Colonic mucosa (tissue), 4 donors: Measurements from ENCODE around the gene WSB2. TPM values are rescaled to one million over a fixed set of nuclear protein-coding genes. Genes with fewer than 3 reads are reported as not detected.

Experiments used
- DNase-seq: peaks from one replicate; pipeline ENCODE4 v3.0.0-alpha.2; 2020
- H3K27ac ChIP-seq: fragments of 200-600 bp; one replicate; pipeline ENCODE4 v1.8.0; 2021
- H3K27me3 ChIP-seq: fragments of 200-600 bp; one replicate; pipeline ENCODE4 v1.8.0; 2021
- H3K36me3 ChIP-seq: fragments of 200-600 bp; one replicate; pipeline ENCODE4 v1.8.0; 2021
- H3K4me1 ChIP-seq: fragments of 200-600 bp; one replicate; pipeline ENCODE4 v1.8.0; 2021; ENCODE audit warnings: mild to moderate bottlenecking
- H3K4me3 ChIP-seq: fragments of 200-600 bp; one replicate; pipeline ENCODE4 v1.8.0; 2021
- H3K9ac ChIP-seq, 2 donors: one replicate each; pipeline ENCODE4 v1.7.0; 2013; ENCODE audit warnings: control low read depth in 2 of 2, low read depth in 2 of 2, low read length in 2 of 2
- H3K9me3 ChIP-seq: fragments of 200-600 bp; one replicate; pipeline ENCODE4 v1.8.0; 2021
- intact Hi-C: fragments of 100-400 bp; cut with DNase I; formaldehyde crosslinking; loops from one replicate; pipeline ENCODE4 v1.14.1; 2022
- total RNA-seq, 2 donors: library from RNA; stranded (reverse); fragmentation: NEBNext Ultra II Directional in 1 of 2; extraction: Animal tissue kit (Norgen Biotek cat#: 25700) in 1 of 2; gene quantifications; one replicate each; pipeline ENCODE4 v1.2.1, GENCODE V29; 2021
- TF ChIP-seq, protein P1 (sequence below): fragments of 200-600 bp; IDR thresholded peaks from one replicate; pipeline ENCODE4 v1.8.0; 2022; ENCODE audit warnings: antibody characterized with exemption, mild to moderate bottlenecking
- donor health status: healthy.
- donor health status: DM: no; HTN: no; CAD: no.
- donor health status: DM: no; HTN: no; CAD: no.

The WSB2 gene
- total RNA-seq, 2 donors from 2014 or later, result 99.1 to 120 TPM

DNA sequence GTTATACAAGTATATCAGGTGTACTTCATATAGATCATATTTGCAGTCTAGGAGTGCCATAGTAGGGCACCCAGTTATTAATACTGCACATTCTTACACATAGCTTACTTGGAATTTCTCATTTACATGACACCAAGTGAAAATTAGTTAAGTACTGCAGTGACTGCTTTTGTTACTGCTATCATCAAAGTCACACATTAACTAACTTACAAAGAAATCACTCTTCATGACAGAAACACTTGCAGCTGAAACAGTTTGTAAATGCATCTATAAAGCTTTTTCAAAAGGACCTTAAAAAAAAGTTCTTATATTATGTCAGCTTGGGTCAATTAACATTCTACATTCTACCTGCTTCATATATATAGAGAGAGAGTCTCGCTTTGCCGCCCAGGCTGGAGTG lies 62.3 kb downstream of the WSB2 start:
- no peak for DNase-seq
- Histone ChIP-seq H3K27me3 (no peaks in the 10 kb centered on the region), H3K4me3 (no peak overlapping the region), H3K9ac (no peak overlapping the region), H3K9me3 (no peaks in the 10 kb centered on the region), H3K4me1 (no peaks in the 10 kb centered on the region), H3K36me3 (no peaks in the 10 kb centered on the region), H3K27ac (no peak overlapping the region)
- TF ChIP-seq, protein P1, sequence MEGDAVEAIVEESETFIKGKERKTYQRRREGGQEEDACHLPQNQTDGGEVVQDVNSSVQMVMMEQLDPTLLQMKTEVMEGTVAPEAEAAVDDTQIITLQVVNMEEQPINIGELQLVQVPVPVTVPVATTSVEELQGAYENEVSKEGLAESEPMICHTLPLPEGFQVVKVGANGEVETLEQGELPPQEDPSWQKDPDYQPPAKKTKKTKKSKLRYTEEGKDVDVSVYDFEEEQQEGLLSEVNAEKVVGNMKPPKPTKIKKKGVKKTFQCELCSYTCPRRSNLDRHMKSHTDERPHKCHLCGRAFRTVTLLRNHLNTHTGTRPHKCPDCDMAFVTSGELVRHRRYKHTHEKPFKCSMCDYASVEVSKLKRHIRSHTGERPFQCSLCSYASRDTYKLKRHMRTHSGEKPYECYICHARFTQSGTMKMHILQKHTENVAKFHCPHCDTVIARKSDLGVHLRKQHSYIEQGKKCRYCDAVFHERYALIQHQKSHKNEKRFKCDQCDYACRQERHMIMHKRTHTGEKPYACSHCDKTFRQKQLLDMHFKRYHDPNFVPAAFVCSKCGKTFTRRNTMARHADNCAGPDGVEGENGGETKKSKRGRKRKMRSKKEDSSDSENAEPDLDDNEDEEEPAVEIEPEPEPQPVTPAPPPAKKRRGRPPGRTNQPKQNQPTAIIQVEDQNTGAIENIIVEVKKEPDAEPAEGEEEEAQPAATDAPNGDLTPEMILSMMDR, result no peak
- intact Hi-C loops, result no loop called here

DNA sequence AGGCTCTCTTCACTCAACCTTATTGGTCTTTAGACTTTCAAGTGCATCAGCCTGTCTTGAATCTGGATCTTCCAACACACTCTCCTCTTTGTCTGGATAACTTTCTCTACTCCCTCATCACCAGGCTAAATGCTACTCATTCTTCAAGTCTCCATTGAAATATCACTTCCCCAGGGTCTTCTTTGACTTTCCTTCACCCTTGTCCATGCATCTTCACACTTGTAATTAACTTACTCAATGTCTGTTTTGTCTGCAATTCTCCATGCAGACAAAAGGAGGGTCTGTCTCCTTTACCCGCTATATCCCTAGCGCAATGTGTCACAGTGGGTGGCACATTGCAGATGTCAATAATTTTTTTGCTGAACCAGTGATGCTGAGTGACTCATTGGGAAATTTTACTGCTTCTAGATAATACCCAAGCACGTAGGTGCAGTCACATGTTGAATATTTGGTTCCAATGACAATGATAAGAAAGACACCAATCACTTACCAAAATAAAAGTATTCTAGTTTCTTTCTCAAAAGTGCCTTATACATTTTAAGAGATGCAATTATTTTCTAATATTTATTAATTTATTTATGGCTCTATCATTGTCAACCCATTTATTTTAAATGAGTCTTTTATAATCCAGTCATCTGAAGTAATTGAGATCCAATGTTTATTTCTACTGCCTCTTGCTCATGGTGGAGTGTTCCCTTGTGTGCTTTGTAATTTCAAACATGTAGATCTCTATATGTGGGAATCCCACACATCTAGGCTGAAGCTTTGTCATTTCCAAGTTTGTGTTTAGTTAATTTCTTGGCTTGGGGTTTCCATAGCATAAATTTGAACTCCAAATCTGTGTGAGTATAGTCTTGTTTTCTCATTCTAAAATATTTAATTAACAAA lies 66.2 kb downstream of the WSB2 start:
- intact Hi-C loops, result no loop called here
- no peak overlapping the region for H3K9ac ChIP-seq
- H3K4me3 ChIP-seq, result no peak overlapping the region
- no peak overlapping the region for H3K27ac ChIP-seq
- H3K27me3 ChIP-seq, result no peaks in the 10 kb centered on the region
- TF ChIP-seq, protein P1, result no peak
- no peak for DNase-seq
- H3K36me3 ChIP-seq, result no peaks in the 10 kb centered on the region
- H3K4me1 ChIP-seq, result no peaks in the 10 kb centered on the region
- H3K9me3 ChIP-seq, result no peaks in the 10 kb centered on the region

DNA sequence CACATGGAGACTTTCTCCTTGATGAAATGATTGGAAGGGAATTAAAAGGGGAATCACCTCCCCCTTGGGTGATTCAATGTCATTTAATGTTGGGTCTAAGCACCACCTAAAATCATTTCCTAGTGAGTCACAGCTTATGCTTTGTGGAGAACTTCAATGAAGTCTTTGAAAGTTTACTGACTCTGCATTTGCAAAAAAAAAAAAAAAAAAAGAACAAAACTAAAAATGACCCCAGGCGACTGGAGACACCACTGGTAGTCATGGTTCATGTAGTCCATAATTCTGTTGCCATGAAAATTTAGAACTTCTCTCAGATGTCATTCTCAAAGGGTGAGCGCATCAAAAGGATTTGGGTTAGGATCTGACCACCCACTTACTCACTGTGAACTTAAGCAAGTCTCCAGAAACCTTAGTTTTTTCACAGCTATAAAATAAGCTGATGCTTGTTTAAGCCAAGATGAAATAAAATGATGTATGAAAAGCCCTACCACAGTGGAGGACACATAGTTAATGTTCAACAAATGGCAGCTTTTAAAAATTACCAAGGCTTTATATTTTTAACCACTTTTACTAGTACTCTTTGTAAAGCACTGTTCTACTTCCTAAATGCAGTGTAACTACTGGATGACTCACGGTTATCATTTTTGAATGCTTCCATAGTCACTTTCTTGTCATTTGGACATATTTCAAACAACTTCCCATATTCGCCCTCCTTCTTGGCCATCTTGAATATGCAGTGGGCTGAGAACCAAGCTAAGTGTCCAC lies 74.1 kb downstream of the WSB2 start:
- H3K9me3 ChIP-seq, result no peaks in the 10 kb centered on the region

DNA sequence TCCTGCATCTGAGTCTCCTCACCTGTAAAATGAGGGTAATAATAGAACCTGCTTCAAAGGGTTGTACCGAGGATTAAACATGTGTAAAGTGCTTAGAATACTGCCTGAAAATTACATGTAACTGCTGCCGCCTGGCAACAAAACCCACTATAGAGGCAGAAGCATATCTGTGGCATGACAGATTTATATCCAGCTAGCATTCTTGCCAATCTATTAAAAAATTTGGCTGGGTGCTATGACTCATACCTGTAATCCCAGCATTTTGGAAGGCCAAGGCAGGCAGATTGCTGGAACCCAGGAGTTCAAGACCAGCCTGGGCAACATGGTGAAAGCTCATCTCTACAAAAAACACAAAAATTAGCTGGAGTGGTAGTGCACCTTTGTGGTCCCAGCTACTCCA lies 75.8 kb downstream of the WSB2 start:
- H3K9ac ChIP-seq, result no peak overlapping the region
- H3K27me3 ChIP-seq, result no peaks in the 10 kb centered on the region
- no peak overlapping the region for H3K27ac ChIP-seq
- no peaks in the 10 kb centered on the region for H3K36me3 ChIP-seq
- intact Hi-C loops, result no loop called here
- H3K9me3 ChIP-seq, result no peaks in the 10 kb centered on the region
- DNase-seq, result no peak
- H3K4me1 ChIP-seq, result no peaks in the 10 kb centered on the region
- H3K4me3 ChIP-seq, result no peak overlapping the region
- TF ChIP-seq, protein P1, result no peak

More for the DNA sequence above, 74.1 kb downstream of the WSB2 start:
- Histone ChIP-seq H3K27me3 (no peaks in the 10 kb centered on the region), H3K27ac (no peak overlapping the region), H3K9ac (no peak overlapping the region), H3K36me3 (no peaks in the 10 kb centered on the region), H3K4me3 (no peak overlapping the region), H3K4me1 (no peaks in the 10 kb centered on the region)
- no peak for DNase-seq
- TF ChIP-seq, protein P1, result no peak
- intact Hi-C loops, result no loop called here

Other genes with a start within 250 kb of the WSB2 start
- gene KSR2, start 92.2 kb downstream of the WSB2 start, total RNA-seq, result 1 to 10 TPM; 1.2 to 1.3 TPM
- 10 to 100 TPM in 1 of 2 donors, 1 to 10 TPM in 1; 9.4 to 36.0 TPM for gene RFC5, start 44.5 kb downstream of the WSB2 start, total RNA-seq
- gene VSIG10, start 42.8 kb upstream of the WSB2 start, total RNA-seq, result 10 to 100 TPM; 60.0 to 69.0 TPM
- 100 to 1,000 TPM; 211 to 215 TPM for gene PEBP1, start 74.9 kb upstream of the WSB2 start, total RNA-seq